SKM-1 (cell line): ENCODE data around the gene TRMT44.
"Not testable (repeated sequence)": the region's sequence is repeated elsewhere in the genome, so short reads cannot be mapped to it uniquely, and the experiment has no call there.

ENCODE experiments used
- DNase-seq: peaks from one replicate; lab custom pipeline; 2025; ENCODE audit not compliant: unreplicated experiment; lab: John Stamatoyannopoulos, UW

TRMT44 gene

DNA sequence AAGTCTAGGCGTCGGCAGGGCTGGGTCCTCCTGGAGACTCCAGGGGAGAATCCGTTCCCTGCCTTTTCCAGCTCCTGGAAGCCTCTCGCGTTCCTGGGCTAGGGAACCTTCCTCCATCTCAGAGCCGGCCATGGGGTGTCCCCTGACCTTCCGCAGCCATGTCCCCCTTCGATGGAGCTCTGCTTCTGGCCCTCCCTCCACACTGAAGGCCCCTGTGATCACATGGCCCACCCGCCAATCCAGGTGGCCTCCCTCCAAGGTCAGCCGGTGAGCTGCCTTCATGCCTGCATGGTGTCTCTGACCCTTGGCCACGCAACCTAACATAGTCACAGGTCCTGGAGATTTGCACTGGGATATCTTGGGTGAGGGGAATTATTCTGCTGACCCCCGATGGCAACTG, 69.6 kb downstream of the TRMT44 start:
- no peak for DNase-seq

- DNase-seq: no peak
These were observed 70.2 kb downstream of the TRMT44 start for GRCh38 chr4:8510611-8511285.

GRCh38 chr4:8512510-8512909, 71.9 kb downstream of the TRMT44 start:
- DNase-seq: no peak

DNA sequence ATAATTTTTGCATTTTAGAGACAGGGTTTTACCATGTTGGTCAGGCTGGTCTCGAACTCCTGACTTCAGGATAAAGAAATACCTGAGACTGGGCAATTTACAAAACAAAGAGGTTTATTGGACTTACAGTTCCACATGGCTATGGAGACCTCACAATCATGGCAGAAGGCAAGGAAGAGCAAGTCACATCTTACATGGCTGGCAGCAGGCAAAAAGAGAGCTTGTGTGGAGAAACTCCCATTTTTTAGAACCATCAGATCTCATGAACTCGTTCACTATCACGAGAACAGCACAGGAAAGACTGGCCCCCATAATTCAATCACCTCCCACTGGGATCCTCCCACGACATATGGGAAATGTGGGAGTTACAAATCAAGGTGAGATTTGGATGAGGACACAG, 72.5 kb downstream of the TRMT44 start:
- DNase-seq: not testable (repeated sequence)

- DNase-seq: no peak
These were observed 73.4 kb downstream of the TRMT44 start for GRCh38 chr4:8513931-8514330.

DNA sequence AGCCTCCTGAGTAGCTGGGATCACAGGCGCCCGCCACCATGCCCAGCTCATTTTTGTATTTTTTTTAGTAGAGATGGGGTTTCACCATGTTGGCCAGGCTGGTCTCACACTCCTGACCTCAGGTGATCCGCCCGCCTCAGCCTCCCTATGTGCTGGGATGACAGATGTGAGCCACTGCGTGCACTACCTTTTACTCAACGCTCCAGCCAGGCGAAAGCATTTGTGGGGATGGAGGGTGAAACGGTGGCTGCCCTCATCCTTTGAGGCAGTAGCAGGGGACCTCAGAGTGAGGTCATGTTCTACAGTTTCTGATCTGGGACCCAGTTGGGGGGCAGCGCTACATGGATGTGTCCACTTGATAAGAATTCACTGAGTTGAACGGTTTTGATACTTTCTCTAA, 73.8 kb downstream of the TRMT44 start:
- no peak for DNase-seq

GRCh38 chr4:8515316-8516060, 74.9 kb downstream of the TRMT44 start:
- no peak for DNase-seq

GRCh38 chr4:8516061-8516573, 75.5 kb downstream of the TRMT44 start:
- DNase-seq: no peak

DNA sequence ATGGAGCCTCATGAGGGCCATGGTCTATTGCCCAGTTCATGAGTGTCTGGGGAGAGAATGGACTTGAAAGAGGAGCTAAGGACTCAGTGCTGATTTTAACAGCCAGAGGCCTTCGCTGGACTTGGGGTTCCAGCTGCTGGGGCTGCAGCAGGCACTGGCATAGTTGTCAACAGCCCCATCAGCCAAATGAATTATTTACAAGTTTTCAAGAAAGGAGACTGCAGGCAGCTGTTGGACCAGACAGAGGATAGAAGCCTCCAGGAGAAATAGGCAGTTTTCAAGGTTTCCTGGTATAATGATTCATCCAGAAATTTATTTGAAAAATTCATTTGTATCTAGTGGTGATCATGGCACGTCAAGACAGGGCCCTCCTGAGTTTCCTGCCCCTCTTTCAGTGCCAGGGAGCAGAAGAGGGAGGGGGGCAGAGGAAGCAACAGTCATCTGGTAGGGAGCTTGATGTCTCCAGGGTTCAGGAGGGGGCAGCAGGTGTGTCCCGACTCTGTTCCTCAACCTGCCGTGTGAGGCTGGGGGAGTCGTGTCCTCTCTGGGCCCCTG, 76.5 kb downstream of the TRMT44 start:
- no peak for DNase-seq

DNA sequence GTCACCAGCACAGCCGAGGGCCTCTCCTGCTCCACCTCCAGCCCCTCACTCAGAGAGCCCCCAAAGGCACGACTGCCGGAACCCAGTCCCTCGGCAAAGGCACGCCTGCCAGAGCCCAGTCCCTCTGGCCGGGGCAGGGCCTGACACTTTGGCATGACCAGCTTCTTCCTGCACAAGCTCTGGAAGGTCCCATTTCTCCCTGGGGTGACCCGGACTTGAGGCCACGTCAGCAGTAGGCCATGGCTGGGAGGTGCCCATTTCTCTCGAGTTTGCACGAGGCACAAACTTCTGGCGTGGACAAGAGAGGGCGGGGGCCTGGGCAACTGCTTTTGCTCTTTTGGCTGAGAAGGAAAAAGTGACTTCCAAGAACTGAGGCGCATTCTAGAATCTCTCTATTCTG, 77.4 kb downstream of the TRMT44 start:
- DNase-seq: no peak

- DNase-seq: no peak
These were observed 81.9 kb downstream of the TRMT44 start for GRCh38 chr4:8522160-8523120.

- no peak for DNase-seq
These were observed 82.6 kb downstream of the TRMT44 start for GRCh38 chr4:8523175-8523574.

DNA sequence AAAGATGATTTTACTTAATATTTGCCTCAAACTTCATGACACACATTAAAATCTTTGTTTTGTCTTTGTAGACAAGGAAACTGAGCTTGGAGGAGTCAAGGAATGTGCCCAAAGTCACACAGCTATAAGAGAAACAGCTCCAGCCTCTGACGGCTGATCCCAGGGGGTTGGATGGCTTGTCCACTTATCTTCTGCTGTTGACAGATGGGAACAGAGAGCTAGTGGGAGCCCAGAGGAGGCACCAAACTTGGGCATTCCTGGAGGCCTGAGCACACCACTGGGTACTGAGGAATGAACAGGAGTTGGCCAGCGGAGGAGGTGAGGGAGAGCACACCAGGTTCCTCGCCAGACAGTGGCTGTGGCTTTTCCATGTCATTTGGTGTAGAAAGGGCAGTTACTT, 83.2 kb downstream of the TRMT44 start:
- no peak for DNase-seq

- DNase-seq: no peak
These were observed 84.2 kb downstream of the TRMT44 start for GRCh38 chr4:8524595-8525382.

- DNase-seq: no peak
These were observed 85.0 kb downstream of the TRMT44 start for GRCh38 chr4:8525383-8526120.
